Stimulated activated CD8-positive, alpha-beta memory T cell treated with anti-CD3 and anti-CD28 coated beads, Interleukin-7, amount 100 ng/mL, for 1 hour (primary cell): Measurements from ENCODE around the gene LARGE1.
"Not testable (repeated sequence)": the region's sequence is repeated elsewhere in the genome, so short reads cannot be mapped to it uniquely, and the experiment has no call there.

Experiments
- DNase-seq, 2 donors: peaks; one replicate each; pipeline ENCODE4 v3.0.0-alpha.2; 2020; ENCODE audit warnings: low read depth in 2 of 2

LARGE1 gene

DNA sequence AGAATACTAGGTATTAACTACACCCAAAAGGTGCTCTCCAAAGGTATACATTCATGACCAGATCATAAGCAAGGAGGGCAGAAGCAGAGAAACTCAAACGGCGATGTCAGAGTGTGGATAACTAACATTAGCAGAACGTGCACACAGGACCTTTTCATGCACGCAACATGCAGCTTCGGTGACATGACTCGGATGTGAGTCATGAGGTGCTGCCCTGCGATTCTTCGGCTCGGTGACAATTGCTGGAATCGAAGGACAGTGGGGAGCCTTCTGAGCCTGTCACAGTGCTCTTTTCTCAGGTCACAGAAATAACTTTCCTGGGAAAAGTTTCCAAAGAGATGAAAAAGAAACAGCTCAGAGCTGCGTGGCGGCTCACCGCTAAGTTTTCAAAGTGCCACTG is 443.6 kb downstream of the LARGE1 start:
- no peak for DNase-seq

DNA sequence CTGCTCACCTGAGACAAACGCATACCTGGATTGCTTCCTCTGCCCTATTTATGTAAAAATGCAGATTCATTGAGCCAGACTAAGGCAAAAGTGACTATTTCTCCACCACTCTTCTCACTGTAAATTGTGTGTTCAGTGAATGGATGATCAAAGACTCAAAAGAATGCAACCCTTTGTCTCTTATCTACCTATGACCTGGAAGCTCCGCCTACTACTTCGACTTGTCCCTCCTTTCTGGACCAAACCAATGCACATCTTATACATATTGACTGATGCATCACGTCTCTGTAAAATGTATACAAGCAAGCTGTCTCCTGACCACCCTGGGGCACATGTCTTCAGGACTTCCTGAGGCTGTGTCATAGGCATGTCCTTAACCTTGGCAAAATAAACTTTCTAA is 444.1 kb downstream of the LARGE1 start:
- DNase-seq, result no peak

DNA sequence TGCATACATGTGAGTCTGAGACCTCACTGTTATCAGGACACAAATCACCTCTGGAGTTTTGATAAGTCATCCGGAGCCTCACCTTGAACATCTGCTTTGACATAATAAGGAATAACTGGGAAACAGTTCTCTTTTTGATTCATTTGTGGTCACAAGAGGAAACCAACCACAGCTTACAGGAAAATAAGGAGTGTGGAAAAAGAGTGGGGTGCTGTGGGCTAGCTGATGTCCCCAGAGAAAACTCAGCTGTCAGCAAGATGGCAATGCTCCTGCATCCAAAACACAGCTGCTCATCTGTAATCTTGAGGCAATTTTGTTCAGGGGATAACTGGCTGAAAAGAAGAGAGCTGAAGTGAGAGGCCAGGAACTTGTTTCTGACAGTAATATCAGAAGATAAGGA is 445.7 kb downstream of the LARGE1 start:
- DNase-seq, result no peak

DNA sequence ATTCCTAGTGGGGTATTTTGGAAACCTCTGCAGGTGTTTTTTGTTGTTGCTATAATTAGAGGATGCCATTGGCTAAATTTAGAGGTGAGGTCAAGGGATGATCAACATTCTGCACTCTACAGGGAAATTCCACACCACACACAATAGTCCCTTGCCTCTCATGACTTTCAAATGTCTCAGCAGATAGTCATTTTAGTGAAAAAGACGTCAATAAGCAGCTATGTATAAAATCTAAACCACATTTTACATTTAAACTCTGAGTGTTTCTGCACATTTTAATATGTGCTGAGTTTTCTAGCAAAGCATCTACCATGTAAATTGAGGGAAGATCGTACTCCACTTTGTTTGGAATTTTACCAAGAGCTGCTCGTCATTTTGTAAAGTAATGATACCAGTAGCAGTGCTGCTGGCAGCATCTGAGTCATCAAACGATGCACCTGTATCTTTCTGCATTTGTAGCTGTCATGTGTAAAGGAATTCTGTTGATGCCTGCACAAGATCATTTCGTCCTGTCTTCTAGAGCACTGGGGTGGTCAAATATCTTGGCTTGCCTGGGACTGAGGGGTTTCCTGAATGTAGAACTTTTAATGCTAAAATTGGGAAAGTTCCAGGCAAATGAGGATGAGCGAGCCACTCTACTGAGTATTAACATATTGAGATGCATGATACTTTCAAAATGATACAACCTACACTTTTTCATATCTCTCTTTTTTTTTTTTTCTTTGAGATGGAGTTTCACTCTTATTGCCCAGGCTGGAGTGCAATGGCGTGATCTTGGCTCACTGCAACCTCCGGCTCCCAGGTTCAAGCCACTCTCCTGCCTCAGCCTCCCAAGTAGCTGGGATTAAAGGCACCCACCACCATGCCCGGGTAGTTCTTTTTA is 447.6 kb downstream of the LARGE1 start:
- DNase-seq, result no peak

DNA sequence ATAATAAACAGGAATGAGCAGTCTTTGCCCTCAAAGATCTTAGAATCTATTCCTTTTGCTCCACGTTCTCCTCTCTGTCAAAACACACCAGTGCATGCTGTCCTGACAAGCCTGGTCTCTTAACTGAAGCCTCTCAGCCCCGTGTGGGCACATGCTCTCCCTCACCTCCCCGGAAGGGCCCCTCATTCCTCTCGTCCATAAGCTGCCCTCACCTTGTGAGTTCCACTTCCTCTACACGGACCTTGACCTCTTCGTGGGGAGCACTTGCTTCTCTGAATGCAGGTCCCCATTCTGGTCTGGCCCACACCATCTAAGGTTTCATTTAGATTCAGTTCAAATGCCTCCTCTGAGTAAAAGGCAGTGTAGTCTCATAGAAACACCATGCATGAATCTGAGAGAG is 449.8 kb downstream of the LARGE1 start:
- DNase-seq, result no peak

DNA sequence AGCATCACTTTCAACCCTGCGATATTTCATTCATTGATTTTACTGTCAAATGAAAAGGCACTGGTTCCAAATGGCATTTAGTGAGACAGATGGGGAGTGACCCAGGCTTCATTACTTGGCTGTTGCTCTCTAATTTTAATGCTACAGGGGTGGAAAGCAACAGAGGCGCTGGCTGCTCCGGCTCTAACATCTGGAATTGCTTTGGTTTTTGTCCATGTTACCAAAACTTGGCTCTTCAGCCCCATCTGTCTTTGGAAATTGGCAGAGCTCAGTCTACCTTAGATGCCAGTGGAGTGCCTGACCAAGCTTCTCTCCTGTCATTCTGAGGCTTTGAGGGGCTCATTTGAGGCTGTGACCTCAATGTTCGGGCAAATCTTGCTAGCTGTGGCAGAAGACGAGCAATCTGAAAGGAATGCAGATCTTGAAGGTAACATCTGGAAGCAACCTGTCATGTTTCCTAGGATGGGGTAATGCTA is 452.6 kb downstream of the LARGE1 start:
- DNase-seq, result no peak

DNA sequence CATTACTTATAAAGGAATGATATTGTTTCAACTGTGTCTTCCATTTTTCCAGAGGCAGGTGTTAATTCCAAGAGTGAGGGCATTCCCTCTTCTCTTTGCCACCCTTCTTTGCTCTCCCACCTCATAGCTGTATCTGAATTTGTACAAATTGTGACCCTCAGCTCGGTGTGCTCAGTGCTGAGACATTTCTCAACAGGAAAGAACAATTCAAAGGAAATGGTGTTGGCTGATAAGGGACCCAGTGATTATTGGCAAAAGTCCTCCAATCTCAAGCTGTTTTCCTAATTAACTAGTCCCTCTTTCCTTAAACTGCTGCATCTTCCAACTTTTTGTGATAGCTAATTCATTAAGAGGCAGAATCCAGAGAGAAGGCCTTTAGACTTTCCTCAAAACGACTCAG is 453.2 kb downstream of the LARGE1 start:
- DNase-seq, result no peak

DNA sequence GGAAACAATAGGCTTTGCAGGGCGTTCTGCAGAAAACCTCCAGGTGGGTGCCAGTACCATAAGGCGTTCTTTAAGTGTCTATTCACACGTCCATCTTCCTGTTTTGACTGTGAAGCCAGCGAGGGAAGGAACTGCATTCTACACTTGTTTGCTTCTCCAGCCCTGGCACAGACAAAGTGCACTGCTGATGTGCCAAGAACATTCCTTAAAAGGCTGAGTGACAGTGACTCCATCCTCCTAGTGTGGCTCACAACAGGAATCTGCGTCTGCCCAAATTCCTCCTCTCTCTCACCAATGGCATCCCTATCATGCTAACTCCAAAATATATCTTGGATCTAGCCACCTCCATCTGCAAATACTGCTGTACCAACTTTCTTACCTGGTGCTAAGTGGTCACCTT is 454.7 kb downstream of the LARGE1 start:
- DNase-seq, result no peak

DNA sequence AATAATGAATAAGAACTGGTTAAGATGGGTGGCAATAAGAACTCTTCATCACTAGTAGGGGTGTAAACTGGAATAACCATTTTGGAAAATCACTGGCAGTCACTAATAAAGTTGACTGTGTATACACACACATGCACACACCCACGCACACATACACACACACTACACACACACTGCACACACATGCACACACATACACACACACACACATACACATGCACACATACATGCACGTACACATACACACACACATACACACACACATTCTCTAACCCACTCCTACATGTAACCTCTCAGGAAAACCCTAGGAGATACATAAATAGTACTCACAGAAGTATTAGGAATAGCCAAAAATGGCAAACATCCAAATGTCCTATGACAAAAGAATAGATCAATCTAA is 455.6 kb downstream of the LARGE1 start:
- no peak for DNase-seq

DNA sequence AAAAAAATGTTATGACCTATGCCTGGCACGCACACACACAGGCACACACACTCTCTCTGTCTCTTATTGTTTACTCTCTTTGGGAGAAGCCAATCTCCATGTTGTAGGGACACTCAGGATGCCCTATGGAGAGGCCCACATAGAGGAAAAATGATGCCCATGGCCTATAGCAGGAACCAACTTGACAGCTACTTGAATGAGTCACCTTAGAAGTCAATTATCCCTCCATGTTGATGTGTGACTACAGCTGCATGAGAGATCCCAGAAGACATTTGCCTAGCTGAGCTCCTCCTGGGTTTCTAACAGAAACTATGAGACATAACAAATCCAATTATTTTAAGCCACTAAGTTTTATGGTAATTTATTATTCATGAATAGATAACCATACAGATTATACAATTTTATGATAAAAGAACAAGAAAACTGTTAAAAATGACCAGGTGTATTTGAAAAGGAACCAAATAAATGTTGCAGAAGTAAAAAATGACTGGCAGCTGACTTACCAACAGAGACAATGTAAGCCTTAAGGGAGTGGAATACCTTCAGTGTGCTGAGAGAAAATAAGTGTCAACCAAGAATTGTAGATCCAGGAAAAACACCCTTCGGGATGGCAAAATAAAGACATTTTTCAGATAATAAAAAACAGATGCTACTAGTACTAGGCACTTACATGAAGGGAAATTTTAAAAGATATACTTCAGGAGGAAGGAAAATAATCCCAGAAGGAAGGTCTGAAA is 458.4 kb downstream of the LARGE1 start:
- DNase-seq, result no peak

DNA sequence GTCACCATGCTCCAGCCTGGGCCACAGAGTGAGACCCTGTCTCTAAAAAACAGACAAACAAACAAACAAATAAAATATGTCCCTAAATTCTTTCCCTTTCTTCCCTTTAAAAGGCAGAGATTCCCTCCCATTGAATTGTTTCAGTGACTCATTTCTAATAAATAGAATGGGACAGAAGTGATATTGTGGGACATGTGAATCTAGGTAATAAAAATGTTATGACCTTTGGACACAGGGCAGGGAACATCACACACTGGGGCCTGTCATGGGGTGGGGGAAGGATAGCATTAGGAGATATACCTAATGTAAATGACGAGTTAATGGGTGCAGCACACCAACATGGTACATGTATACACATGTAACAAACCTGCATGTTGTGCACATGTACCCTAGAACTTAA is 459.0 kb downstream of the LARGE1 start:
- DNase-seq, result not testable (repeated sequence)

DNA sequence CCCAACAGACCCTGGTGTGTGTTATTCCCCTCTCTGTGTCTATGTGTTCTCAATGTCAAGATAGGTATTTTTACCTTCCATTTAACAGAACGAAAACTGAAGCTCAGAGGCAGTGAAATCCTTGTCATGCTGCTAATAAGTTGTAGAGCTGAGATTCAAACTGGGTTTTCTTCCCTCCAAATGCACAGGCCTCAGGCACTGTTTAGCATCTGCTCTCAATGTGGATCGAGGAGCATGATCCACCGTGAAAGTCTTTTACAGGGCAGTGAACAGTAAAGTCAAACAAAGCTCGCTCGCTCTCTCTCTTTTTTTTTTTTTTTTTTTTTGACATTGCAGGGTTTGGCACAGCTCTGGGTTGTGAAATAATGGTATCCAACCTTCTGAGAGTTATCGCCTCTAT is 461.1 kb downstream of the LARGE1 start:
- DNase-seq, result no peak

DNA sequence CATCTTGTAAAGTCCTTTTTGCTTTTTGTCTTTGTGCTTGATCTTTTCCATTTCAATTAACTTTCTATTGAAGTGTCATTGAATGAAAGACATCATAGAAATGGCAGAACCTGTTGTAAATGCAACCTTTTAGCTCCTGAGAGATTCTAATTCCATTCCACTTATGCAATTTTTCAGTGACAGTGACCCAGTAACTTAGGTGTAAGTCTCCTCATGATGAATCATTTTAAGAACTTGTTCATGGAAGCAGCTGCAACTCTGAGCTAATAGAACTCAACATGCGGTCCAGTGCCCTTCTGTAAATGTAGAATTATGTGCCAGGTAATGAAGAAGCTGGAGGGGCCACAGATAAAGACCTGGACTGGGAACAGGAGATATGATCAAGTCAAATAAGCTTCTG is 463.8 kb downstream of the LARGE1 start:
- DNase-seq, result no peak

DNA sequence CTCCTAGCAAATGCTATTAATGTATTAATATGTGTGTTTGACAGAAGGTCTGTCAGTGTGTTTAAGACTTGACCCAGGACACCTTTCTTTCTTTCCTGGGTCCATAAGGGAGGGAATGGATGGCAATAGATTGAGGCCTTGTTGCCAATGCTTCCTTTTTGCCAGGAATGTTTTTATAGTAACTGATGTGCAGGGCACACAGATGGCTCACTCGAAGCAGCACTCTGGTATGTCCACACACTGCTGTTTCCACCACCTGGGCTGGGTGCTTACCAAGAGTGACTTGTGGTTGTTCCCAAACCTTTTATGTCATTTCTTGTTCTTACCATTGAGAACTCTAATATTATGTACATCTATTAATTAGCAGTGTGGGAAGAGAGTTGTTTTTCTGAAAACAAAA is 465.2 kb downstream of the LARGE1 start:
- no peak for DNase-seq

DNA sequence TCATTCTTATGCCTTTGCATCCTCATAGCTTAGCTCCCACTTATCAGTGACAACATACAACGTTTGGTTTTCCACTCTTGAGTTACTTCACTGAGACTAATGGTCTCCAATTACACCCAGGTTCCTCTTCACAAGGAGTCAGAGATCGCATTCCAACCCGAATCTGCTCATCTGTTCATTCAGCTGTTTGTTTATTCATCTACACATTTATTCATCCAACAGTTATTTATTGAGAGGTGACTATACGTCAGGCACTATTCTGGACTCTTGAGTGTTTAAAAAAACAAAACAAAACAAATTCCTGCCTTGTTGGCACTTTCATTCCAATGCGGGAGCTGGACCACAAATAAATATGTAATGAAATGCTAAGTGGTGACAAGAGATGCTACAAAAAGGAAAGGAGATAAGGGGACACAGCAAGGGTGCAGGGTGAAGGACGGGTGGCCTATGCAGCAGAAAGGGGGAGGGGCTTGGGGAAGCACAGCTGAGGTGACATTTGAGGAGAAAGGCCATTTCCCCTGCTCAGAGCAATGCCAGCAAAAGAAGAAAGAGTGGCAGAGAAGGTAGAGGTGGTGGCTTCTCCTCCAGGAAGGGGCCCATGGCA is 468.3 kb downstream of the LARGE1 start:
- DNase-seq, result no peak

DNA sequence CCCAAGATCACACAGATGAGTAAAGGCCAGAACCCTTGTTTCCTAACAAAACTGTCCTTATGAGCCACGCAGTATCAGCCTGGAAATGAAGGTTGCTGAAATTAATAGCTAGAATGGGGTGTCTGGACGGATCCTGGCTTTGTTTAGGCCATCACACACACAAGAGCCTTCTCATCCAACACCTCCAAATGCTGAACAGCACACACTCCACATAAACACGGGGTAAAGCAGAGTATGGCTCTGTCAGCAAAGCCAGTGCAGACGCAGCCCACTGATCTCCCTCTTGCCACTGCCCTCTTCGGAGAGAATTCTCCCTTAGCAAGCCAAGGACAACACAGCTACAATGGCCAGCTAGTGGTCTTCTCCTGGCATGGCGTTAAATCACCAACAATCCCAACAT is 469.5 kb downstream of the LARGE1 start:
- no peak for DNase-seq

DNA sequence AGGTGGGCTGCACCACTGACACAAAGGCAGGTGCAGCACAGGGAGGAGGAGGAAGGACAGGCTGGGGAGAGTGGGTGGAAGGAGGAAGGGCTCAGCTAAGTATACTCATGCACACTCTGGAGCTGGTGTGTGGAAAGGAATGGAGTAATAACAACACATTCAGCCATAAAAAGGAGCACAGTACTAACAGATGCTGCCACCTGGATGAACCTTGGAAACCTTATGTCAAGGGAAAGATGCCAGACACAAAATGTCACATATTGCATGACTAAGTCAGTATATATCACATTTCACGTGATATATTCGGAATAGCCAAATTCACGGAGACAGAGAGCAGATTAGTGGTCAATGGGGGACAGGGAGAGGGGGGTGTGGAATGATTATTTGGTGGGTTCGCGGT is 472.5 kb downstream of the LARGE1 start:
- DNase-seq, result no peak

DNA sequence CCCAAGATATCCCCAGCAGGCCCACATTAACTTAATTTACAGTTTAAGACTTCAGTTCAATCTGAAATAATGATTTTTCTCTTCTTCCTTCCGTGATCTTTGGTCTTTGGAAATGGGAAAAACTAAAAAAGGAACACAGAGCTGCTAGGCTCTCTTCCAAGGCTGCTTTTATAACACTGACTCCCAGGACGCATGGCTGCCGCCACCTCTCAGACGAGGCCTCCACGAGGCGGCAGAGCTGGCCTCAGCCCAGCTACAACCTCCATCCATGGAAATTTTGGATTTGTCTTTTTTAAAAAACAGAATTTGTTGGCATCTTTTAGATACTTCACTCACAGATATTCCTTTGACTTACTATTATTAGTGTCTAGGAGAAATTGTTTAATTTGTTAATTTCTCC is 476.6 kb downstream of the LARGE1 start:
- no peak for DNase-seq

DNA sequence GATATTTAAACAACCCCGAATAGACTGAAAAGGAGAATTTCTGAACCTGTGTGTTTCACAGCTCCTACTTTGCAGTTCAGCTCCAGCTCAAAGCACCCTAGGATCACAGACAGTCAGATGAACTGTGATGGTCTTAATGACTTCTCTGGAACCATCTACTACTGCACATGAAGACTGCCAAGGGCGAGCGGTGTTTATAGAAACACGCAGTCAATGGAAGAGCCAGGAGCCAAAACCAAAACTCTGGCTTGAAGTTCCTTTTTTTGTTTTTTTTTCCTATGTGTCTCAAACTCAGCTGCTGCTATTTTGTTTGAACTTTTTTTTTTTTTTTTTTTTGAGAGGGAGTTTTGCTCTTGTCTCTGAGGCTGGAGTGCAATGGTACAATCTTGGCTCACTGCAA is 479.5 kb downstream of the LARGE1 start:
- DNase-seq, result no peak

DNA sequence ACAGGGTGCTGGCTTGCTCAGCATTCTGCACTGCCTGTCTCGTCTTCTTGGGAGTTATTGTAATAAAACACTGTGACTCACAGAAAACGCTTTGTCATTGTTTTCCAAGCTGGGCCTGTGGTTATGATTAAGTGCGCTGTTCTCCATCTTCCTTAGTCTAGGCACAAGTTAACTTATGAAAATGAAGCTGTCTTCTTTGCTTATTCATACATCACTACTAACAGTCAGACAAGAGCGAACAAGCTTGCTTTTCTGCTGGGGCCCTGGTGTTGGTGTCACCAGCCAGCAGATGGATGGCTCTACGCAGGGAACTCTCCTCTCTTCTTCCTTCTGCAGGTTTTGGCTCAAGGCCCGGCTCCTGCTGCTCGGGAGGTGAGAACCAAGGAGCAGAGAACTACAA is 482.0 kb downstream of the LARGE1 start:
- DNase-seq, result no peak

DNA sequence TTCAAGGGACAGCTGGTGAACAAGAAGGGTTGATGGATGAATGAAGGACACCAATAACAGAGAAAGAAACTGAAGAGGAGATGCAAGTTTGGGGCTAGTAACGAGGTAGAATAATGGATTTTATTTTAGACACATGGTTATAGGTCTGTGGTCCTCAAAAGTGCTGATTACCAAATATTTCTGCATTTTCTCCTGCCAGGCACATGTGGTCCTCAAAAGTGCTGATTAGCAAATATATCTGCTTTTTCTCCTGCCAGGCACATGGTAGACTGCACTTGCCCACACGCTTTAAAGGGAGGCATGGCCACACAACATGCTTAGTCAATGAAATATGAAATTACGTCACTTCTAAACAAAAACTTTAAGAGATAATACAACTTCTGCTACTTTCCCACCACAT is 489.0 kb downstream of the LARGE1 start:
- DNase-seq, result no peak

DNA sequence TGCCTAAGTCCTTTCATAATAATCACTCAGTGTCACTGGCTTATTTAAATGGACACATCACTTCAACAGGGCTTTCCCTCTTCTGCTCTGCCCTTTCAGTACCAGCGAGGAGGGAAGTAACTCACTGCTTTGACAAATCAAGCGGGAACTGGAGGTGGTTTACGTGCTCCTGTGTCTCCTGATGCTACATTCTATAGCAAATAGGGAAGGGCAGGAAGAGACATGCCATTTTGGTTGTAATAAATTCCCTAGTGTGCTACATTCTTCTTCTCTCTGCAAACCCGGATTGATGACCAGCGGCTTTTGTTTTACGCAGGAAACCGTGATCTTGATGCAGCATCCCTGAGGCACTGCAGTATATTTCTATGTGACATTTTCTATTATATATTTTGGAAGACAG is 491.0 kb downstream of the LARGE1 start:
- DNase-seq, result no peak

DNA sequence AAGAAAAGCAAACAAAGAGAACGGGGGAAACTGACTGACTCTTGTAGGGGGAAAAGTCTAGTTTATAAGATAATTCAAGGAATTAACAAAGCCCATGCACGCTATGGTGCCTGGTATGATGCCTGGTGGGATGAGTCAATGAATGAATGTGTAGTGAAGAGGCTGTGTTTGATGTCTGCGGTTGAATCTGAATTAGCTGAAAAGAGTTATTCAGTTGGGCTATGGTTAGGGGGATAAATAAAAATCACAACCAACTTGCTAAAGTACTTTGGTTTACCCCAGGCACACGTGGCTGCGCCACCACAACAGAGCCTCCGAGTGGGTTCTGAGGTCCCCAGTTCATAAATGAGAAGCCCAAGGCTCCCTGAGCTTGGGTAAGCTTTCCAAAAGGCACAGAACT is 492.8 kb downstream of the LARGE1 start:
- no peak for DNase-seq
